ENCODE results near the gene MPEG1.

MPEG1 gene

DNA sequence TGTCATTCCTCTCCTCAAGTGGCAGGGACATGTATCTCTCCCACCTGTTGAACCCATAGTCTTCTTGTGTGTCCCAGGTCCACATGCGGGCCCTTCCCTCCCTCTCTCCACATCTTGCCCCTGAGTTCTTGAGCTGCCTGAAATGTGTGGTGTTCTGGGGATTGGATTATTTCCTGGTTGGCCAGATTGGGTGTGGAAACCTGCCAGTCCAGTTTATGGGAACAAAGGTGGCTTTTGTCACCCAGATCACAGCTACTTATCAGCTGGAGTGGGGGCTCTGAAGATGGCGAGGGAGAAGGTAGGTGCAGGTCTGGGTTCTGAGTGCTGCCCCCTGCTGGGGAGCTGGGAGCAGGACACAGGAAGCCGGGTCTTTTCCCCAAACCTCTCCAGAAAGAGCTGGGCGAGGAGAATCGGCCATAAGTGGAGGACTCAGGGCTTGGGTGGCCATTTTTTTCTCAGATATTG, 26.6 kb downstream of the MPEG1 start:
- peak; percentile 54 for DNase-seq

DNA sequence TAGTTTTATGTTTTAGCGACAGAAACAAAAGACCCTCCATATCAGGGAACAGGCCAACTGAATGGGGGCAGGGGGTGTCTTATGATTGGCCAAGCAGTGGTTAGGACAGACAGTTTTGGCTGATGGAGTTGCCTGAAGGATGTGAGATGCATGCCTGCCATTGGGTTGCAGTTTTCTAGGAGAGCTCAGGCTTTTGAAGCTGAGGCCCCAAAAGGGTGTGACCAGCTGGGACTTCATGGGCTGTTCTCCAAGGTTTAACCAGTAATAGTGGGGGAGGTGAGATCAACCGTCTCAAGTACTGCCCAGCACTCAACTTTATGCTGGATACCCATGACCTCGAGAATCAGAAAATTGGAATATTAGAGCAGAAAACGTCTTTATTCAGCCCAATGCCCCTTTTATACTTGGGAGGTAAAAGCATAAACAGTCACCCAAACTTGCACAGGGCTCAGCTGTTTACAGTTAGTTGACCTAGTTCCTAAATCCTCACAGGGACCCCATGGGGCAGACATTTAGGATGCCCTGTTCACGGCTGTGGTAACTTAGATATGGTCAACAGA, 27.3 kb downstream of the MPEG1 start:
- no peak for DNase-seq

GRCh38 chr11:59184691-59185339, 27.9 kb downstream of the MPEG1 start:
- DNase-seq: no peak

DNA sequence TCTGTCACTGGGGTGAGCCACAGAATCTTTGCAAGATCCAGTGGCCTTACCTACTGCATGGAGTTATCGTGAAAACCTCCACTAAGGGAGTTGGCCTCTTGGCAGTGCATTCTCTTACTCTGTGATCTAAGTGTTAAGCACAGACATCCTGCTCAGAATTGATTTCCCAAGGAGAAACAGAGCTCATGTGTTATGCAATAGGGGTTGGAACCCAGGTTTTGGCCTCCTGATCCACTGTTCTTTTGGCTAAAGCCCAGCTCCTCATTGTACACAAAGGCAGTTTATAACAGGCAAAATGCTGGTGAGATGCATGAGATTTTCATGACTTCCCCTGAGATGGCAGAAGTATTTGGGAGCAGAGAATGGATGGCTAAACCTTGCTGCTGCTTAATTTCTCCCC, 29.0 kb downstream of the MPEG1 start:
- DNase-seq: no peak

- no peak for DNase-seq
Observed at GRCh38 chr11:59182457-59183151, 30.1 kb downstream of the MPEG1 start.

DNA sequence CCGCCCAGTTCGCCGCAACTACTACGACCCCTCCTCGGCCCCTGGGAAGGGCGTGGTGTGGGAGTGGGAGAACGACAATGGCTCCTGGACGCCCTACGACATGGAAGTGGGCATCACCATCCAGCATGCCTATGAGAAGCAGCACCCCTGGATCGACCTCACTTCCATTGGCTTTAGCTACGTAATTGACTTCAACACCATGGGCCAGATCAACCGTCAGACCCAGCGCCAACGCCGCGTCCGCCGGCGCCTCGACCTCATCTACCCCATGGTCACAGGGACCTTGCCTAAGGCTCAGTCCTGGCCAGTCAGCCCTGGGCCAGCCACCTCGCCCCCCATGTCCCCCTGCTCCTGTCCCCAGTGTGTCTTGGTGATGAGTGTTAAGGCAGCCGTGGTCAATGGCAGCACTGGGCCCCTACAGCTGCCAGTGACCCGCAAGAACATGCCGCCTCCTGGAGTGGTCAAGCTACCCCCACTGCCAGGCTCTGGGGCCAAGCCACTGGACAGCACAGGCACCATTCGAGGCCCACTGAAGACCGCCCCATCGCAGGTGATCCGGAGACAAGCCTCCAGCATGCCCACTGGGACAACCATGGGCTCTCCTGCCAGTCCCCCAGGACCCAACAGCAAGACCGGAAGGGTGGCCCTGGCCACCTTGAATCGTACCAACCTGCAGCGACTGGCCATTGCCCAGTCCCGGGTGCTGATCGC, 30.8 kb downstream of the MPEG1 start:
- DNase-seq: no peak

DNA sequence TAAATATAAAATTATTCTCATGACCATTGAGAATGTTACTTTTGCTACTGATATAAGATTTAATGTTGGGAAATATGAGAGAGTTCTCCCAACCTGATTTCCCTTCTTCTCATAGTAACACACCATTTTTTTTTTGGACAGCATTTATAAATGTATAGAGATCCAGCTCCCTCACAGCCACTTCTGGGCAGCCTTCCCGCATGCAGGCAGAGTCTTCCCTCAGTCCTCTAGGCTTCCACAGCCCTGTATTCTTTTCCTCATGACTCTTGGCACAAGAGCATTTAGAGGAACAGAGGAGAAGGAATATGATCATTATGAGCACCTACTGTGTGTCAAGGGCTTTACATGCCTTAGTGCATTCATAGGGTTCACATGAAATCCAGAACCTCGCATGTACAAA, 31.8 kb downstream of the MPEG1 start:
- no peak for DNase-seq

DNA sequence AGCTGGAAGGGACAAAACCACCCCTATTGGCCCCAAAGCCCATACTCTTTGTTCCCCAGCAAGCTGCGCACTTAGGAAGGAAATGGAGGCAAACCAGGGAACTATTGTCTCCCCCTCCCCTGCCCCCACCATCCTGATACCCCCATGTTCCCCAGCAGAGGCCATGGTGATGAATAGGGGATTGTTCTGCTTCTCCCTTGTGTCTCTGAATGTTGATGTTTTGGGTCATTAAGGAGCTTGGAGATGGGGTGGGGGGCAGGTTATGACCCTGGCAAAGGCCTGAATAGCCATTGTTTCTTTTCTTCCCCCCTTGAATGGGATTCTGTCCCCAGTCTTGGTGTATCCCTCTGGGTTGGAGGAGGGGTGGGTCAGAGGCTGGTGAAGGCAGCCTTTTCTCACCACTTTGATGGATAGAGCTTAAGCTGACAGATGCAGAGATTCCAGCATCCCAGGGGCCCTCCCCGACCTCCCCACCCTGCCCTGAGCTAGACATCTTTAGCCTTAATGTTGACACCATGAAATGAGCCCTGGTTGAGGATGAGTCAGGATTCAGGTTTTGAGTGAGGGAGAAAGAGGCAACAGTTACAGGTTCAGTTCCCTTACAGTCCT, 32.5 kb downstream of the MPEG1 start:
- no peak for DNase-seq

DNA sequence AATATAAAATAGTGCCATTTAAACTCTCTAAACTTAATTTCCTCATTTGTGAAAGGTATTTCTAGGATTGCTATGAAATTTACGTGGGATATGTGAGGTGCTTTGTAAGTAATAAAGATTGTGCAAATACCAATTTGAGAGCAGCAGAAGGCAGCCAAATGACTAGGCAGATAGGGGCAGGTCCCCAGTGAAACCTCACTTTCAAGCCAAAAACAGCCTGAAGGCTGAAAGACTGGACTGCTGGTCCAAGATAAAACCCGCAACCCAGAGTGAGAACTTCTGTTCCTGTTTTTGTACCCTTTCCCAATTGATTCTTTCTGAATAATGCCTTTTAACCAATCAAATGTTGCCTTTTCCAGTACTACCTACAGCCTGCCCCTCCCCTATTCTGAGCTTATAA, 33.6 kb downstream of the MPEG1 start:
- no peak for DNase-seq

DNA sequence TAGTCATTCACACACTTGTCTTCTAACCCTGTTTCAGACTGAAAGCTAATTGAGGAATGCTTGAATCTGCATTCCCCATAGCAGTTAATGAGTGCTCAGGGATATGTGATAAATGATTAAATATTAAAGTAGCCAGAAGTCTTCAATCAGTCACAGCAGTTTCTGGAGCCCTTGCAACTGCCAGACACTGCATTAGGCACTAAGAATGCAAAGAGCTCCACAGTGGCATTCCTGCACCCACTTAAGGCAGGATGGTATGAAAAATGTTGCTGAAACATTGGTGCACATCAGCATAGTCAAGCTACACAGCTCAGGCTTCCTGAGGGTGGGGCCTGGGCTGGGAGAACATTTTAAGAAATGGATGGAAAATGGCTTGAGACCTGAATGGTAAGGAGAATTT, 34.3 kb downstream of the MPEG1 start:
- DNase-seq: no peak

DNA sequence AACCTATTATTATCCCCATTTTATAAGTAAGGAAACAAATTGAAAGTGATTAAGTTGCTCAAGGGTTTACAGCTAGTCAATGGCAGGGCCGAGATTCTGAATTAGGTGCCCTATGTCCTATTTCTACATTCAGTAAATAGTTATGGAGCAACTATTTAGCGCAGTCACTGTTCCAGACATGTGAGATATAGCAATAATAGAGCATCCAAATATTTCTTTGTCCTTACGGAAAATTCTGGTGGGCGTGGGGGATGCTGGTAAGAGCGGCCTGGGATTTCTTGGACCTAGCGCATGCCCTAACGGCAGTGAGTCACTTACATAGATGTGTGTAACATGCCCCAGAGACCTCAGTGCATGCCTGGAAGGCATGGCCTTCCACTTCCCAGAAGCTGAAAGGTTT, 36.4 kb downstream of the MPEG1 start:
- DNase-seq: no peak

- DNase-seq: no peak
Observed at GRCh38 chr11:59175091-59175501, 37.6 kb downstream of the MPEG1 start.

GRCh38 chr11:59174664-59175033, 38.1 kb downstream of the MPEG1 start:
- no peak for DNase-seq

DNA sequence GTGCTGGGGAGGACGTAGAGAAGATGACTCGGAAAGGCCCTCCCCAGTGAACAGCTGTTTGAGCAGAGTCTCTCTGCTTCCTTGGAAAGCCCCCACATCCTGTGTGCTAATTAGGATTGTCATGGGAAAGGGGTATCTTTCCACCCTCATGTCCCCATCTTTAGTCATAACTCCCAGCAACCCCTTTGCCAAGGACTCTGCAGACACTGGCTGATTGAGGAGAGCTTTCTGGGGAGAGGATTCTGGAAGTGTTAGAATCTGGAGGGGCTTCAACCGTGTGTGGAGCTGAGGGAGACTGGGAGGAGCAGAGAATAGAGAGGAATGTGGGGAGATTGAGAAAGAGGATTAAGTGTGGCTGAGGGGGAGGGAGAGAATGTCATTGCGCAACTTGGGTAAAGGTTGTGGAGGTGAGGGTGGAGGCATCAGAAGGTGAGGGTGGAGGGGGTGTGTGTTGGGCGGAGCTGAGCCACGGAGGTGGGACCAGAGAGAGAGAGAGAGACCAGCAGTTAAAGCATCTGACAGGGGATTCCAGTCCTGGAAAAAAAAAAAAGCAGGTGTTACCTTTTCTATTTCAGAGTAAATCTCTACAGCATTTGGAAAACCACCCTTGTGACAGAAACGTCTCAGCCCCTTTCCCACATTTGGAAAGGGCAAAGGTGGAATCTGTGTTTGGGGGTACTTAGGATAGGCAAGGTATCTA, 38.6 kb downstream of the MPEG1 start:
- no peak for DNase-seq

GRCh38 chr11:59173080-59173963, 39.4 kb downstream of the MPEG1 start:
- no peak for DNase-seq

DNA sequence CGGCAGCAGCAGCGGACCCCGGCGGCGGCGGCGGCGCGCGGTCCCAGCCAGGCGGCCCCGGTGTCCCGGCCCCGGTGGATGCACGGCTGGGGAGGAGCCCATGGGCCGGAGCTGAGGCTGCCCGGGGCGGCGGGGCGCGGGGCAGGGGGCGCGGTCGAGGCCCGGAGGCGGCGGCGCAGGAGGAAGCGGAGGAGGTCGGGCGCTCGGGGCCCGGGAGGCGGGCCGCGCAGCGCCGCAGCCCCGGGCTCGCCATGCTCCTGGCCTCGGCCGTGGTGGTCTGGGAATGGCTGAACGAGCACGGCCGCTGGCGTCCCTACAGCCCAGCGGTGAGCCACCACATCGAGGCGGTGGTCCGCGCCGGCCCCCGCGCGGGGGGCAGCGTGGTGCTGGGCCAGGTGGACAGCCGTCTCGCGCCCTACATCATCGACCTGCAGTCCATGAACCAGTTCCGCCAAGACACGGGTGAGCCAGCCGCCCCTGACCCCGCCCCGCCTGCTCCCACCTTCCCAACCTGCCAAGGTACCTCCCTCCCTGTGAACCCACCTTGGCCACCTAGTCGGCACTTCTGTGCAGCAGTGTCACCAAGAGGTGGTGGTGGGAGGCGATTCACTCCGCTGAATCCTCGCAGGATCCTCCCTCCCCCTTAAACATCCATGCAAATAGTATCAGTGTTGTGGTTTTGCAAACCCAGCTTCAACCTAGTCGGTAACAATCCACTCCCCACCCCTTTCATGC, 40.2 kb downstream of the MPEG1 start:
- peak; percentile 49 for DNase-seq

DNA sequence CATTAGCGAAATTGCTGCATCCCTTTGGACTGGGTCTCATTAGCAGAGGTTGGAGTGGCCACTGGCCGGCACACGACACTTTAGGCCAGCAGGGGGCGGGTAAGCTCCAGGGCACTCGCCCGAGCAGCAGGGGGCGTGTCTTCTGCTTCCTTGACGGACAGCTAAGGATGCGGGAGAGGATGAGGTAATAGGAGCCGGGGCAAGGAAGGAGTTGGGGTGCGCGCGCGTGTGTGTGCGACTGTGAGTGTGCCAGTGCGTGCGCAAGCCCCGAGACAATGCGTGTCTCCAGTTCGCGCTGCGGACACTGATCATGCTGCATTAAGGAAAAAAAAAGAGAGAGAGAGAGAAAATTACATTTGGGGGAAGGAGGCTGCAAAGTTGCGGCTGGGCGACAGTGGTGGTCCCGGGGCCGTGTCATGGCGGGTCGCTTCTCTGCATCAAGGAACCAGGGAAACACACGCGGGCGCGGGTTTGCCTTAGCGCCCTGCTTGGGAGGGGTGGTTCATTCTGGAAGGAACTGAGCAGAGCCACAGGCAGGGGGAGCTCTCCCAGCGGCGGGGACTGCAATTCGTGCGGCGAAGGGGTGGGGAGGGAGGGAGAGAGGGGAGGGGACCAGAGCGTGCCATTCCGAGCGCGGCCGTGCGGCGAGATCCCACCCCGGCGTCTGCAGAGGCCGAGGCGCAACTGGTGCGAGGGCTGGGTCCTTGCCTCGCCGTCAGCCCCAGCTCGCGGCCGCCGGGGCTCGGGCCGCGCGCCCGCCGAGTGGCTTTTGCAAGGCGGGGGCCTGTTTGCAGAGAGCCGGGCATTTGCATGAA, 41.0 kb downstream of the MPEG1 start, which contains the start of gene DTX4:
Gene DTX4 (plus strand): TSS at position 625 of the 815 bp plus-strand sequence. CDS start 464 bp downstream, outside the sequence.
- peak; percentile 90 for DNase-seq

- DNase-seq: no peak
Observed at GRCh38 chr11:59164028-59164427, 48.7 kb downstream of the MPEG1 start.

Measured in activated CD4-positive, CD25-positive, alpha-beta regulatory T cell treated with anti-CD3 and anti-CD28 coated beads, Interleukin-2, amount 50 U/mL, for 72 hours (primary cell).